Germinal center (tissue), 1 donor: Measurements from ENCODE around the gene RO60.
"Not testable (repeated sequence)": the region's sequence is repeated elsewhere in the genome, so short reads cannot be mapped to it uniquely, and the experiment has no call there.

Experiments
- DNase-seq: peaks from one replicate; pipeline ENCODE4 v3.0.0; 2012; ENCODE audit warnings: mixed read lengths, low spot score

RO60 gene

GRCh38 chr1:193059282-193060114 is at the start of gene RO60, which contains the start of gene UCHL5:
TSS of gene RO60 (plus strand) at chr1:193059612. CDS start at chr1:193069055, 9,443 bp downstream.
TSS of gene UCHL5 (minus strand) at chr1:193059360. CDS start at chr1:193059260, 100 bp downstream.
- peak; percentile 88 for DNase-seq

- no peak for DNase-seq
Observed at GRCh38 chr1:193011406-193011805, 48.0 kb upstream of the RO60 start.

- DNase-seq, result no peak
Observed at GRCh38 chr1:193013005-193013404, 46.4 kb upstream of the RO60 start.

- no peak for DNase-seq
Observed at GRCh38 chr1:193013707-193014106, 45.7 kb upstream of the RO60 start.

GRCh38 chr1:193014400-193014799 is 45.0 kb upstream of the RO60 start:
- DNase-seq, result no peak

GRCh38 chr1:193016788-193017187 is 42.6 kb upstream of the RO60 start:
- no peak for DNase-seq

- peak; percentile 7 for DNase-seq
Observed at GRCh38 chr1:193019442-193020026, 39.9 kb upstream of the RO60 start.

GRCh38 chr1:193025218-193025617 is 34.2 kb upstream of the RO60 start:
- no peak for DNase-seq

GRCh38 chr1:193030280-193030679 is 29.1 kb upstream of the RO60 start:
- no peak for DNase-seq

- no peak for DNase-seq
Observed at GRCh38 chr1:193031431-193031830, 28.0 kb upstream of the RO60 start.

GRCh38 chr1:193032643-193033427 is 26.6 kb upstream of the RO60 start:
- DNase-seq, result not testable (repeated sequence)

GRCh38 chr1:193033610-193034009 is 25.8 kb upstream of the RO60 start:
- DNase-seq, result no peak

- no peak for DNase-seq
Observed at GRCh38 chr1:193036337-193037047, 22.9 kb upstream of the RO60 start.

GRCh38 chr1:193040011-193040410 is 19.4 kb upstream of the RO60 start:
- no peak for DNase-seq

- no peak for DNase-seq
Observed at GRCh38 chr1:193042766-193043691, 16.4 kb upstream of the RO60 start.

GRCh38 chr1:193048913-193049312 is 10.5 kb upstream of the RO60 start:
- not testable (repeated sequence) for DNase-seq

GRCh38 chr1:193054169-193054675 is 5.2 kb upstream of the RO60 start:
- DNase-seq, result no peak

GRCh38 chr1:193058529-193059281 is 707 bp upstream of the RO60 start:
- peak; percentile 31 for DNase-seq

- DNase-seq, result no peak
Observed at GRCh38 chr1:193060115-193060403, 647 bp downstream of the RO60 start.

- no peak for DNase-seq
Observed at GRCh38 chr1:193060406-193060805, 994 bp downstream of the RO60 start.
